Measurements from ENCODE around the gene COL6A3. TPM values are rescaled to one million over a fixed set of nuclear protein-coding genes. Genes with fewer than 3 reads are reported as not detected.

Gene COL6A3, protein sequence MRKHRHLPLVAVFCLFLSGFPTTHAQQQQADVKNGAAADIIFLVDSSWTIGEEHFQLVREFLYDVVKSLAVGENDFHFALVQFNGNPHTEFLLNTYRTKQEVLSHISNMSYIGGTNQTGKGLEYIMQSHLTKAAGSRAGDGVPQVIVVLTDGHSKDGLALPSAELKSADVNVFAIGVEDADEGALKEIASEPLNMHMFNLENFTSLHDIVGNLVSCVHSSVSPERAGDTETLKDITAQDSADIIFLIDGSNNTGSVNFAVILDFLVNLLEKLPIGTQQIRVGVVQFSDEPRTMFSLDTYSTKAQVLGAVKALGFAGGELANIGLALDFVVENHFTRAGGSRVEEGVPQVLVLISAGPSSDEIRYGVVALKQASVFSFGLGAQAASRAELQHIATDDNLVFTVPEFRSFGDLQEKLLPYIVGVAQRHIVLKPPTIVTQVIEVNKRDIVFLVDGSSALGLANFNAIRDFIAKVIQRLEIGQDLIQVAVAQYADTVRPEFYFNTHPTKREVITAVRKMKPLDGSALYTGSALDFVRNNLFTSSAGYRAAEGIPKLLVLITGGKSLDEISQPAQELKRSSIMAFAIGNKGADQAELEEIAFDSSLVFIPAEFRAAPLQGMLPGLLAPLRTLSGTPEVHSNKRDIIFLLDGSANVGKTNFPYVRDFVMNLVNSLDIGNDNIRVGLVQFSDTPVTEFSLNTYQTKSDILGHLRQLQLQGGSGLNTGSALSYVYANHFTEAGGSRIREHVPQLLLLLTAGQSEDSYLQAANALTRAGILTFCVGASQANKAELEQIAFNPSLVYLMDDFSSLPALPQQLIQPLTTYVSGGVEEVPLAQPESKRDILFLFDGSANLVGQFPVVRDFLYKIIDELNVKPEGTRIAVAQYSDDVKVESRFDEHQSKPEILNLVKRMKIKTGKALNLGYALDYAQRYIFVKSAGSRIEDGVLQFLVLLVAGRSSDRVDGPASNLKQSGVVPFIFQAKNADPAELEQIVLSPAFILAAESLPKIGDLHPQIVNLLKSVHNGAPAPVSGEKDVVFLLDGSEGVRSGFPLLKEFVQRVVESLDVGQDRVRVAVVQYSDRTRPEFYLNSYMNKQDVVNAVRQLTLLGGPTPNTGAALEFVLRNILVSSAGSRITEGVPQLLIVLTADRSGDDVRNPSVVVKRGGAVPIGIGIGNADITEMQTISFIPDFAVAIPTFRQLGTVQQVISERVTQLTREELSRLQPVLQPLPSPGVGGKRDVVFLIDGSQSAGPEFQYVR (N-terminal part only)
- total RNA-seq, result 23.9 TPM

- DNase-seq, result no peak
Observed at GRCh38 chr2:237413777-237414661, at the start of gene COL6A3. COL6A3 (minus strand) TSS chr2:237414164; CDS start chr2:237396817, 17,347 bp downstream.

DNA sequence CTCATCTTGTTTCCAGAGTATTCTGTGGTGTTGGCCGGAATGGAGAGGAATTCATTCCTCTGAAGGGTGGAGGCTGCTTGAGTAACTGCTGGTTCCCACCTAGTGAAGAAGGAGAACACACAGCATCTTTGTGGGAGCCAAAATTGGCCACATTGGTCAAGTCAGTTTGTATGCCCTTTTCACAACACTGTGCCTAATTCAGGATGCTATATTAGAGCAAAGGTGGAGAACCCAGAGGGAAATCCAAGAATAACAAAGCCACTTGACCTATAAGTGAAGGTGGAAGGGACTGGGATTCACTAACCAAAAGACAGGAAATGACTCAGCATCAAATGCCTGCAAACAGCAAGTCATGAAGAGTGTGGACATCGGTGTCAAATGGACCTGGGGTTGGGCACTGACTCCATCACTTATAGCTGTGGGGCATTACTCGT is 45.8 kb upstream of the COL6A3 start:
- no peak for DNase-seq

GRCh38 chr2:237459226-237459625 is 45.3 kb upstream of the COL6A3 start:
- no peak for DNase-seq

- DNase-seq, result no peak
Observed at GRCh38 chr2:237458519-237458918, 44.6 kb upstream of the COL6A3 start.

- no peak for DNase-seq
Observed at GRCh38 chr2:237457388-237457941, 43.5 kb upstream of the COL6A3 start.

GRCh38 chr2:237456200-237456843 is 42.4 kb upstream of the COL6A3 start:
- DNase-seq, result no peak

DNA sequence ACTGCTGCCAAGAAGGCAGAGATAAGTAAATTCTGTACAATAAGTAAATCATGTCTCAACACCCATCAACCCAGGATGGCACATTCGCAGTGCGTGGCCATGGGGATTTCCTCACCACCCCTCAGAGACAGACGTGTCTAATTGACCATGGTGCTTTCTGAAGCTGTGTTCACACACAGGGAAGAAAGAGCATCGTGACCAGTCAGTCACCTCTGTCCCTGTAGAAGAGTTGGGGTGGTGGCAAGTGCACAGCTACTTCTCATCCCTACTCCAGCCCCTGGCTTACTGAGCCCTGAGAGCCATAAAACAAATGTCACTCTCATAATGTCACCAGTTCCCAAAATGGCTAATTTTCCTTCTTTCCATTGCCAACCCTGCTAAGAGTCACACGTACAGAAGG is 41.8 kb upstream of the COL6A3 start:
- DNase-seq, result no peak

DNA sequence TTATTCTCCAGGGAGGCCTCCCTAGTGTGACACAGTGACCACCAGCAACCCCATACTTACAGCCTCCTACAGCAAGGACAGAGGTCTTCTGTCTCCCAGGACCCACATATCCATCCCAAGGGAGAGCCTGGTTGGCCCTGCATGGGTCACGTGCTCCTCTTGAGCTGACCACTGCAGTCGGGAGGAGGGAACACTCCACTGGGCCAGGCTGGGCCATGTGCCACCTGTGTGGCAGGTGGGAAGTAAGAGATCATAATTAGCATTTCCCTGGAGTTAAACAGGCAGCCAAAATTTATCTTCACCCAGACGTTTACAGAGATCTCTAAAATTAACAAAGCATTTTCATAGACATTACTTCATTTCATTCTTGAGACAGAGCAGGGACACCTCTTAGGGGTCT is 39.7 kb upstream of the COL6A3 start:
- DNase-seq, result no peak

GRCh38 chr2:237452861-237453260 is 38.9 kb upstream of the COL6A3 start:
- DNase-seq, result no peak

DNA sequence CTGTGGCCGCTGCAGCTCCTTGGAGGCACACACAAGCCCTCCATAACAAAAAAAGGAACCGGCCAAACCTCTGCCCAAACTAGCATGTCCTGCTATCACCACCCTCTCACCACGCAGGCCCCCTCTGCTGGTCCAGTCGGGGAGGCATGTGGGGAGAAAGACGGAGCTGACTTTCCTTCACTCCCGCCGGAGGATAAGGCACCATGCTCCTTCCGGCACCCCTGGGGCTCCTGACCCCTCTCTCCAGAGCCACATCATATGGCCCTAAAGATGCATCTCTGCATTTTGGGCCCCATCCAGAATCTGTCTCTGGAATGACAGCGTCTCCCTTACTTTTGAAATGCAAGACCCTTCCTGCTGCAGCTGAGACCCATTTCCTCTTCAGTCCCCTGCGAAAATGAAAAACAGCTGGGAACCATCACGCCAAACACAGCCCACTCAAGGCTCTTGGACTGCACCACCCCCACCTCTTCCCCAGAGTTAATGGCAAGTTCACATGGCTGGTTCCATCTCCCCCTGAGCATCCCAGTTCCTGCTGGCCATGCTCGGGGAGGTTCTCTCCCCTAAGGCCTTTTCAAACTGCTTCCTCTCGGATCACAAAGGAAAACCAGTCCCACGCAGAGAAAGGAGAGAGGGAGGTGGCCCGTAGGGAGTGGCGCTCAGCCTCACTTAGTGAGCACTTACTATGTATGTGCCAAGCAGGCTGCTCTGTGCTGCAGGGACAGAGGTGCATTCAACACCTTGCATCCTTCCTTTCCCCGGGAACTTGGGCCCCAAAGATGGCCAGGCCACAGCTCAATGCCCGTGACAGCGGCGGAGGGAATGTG is 37.9 kb upstream of the COL6A3 start:
- no peak for DNase-seq

- DNase-seq, result no peak
Observed at GRCh38 chr2:237450583-237450982, 36.6 kb upstream of the COL6A3 start.

- DNase-seq, result no peak
Observed at GRCh38 chr2:237450108-237450507, 36.1 kb upstream of the COL6A3 start.

GRCh38 chr2:237449193-237449881 is 35.4 kb upstream of the COL6A3 start:
- peak; percentile 67 for DNase-seq

GRCh38 chr2:237448626-237449025 is 34.7 kb upstream of the COL6A3 start:
- no peak for DNase-seq

DNA sequence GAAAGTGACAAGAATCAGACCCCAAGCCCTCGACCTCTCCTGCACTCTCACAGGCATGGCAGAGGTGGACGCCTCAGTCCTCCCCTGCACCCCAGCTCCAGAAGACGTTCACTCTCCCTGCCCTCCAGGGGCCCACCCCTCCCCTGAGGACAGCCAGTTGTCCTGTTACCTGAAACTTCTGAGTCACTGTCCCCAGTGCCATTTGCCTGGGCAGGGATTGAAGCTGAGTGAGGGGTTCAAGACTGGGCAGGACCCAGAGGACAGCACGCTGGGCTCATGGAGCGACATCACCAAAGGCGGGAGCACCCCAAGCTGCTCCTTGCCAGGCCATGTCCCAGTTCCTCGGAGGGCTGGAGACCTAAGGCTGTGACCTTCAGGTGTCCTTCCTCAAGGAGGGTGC is 34.2 kb upstream of the COL6A3 start:
- DNase-seq, result no peak

- DNase-seq, result no peak
Observed at GRCh38 chr2:237447496-237447895, 33.5 kb upstream of the COL6A3 start.

- no peak for DNase-seq
Observed at GRCh38 chr2:237446338-237446665, 32.3 kb upstream of the COL6A3 start.

GRCh38 chr2:237445611-237446337 is 31.8 kb upstream of the COL6A3 start:
- DNase-seq, result no peak

GRCh38 chr2:237444071-237444470 is 30.1 kb upstream of the COL6A3 start:
- no peak for DNase-seq
